GM18868 (cell line): ENCODE measurements around the gene NR3C1.
"Not testable (repeated sequence)": the region's sequence is repeated elsewhere in the genome, so short reads cannot be mapped to it uniquely, and the experiment has no call there.

Experiments
- ATAC-seq: cut with Tn5 transposase; IDR thresholded peaks from one replicate; pipeline ENCODE4 v1.9.1; 2021; ENCODE audit warnings: mild to moderate bottlenecking, moderate library complexity; ENCODE audit not compliant: unreplicated experiment

The NR3C1 gene

GRCh38 chr5:143341807-143342570 lies 61.5 kb downstream of the NR3C1 start:
- ATAC-seq = no peak

- ATAC-seq = no peak
These were observed 62.4 kb downstream of the NR3C1 start for GRCh38 chr5:143340891-143341685.

- ATAC-seq = no peak
These were observed 64.7 kb downstream of the NR3C1 start for GRCh38 chr5:143338658-143339366.

GRCh38 chr5:143337946-143338345 lies 65.5 kb downstream of the NR3C1 start:
- ATAC-seq = no peak

- no peak for ATAC-seq
These were observed 67.0 kb downstream of the NR3C1 start for GRCh38 chr5:143336485-143336884.

GRCh38 chr5:143334903-143335302 lies 68.6 kb downstream of the NR3C1 start:
- ATAC-seq = peak; percentile 51

- not testable (repeated sequence) for ATAC-seq
These were observed 69.1 kb downstream of the NR3C1 start for GRCh38 chr5:143334380-143334779.

GRCh38 chr5:143331956-143332355 lies 71.5 kb downstream of the NR3C1 start:
- no peak for ATAC-seq

- no peak for ATAC-seq
These were observed 73.6 kb downstream of the NR3C1 start for GRCh38 chr5:143329843-143330242.

GRCh38 chr5:143328589-143329220 lies 74.8 kb downstream of the NR3C1 start:
- ATAC-seq = peak; percentile 62

GRCh38 chr5:143325086-143325485 lies 78.4 kb downstream of the NR3C1 start:
- ATAC-seq = not testable (repeated sequence)

GRCh38 chr5:143322931-143323630 lies 80.4 kb downstream of the NR3C1 start:
- ATAC-seq = not testable (repeated sequence)

GRCh38 chr5:143322176-143322575 lies 81.3 kb downstream of the NR3C1 start:
- no peak for ATAC-seq

- no peak for ATAC-seq
These were observed 83.9 kb downstream of the NR3C1 start for GRCh38 chr5:143319437-143320227.

- no peak for ATAC-seq
These were observed 84.7 kb downstream of the NR3C1 start for GRCh38 chr5:143318833-143319232.

GRCh38 chr5:143318270-143318669 lies 85.2 kb downstream of the NR3C1 start:
- no peak for ATAC-seq

- ATAC-seq = no peak
These were observed 86.4 kb downstream of the NR3C1 start for GRCh38 chr5:143316844-143317631.

- ATAC-seq = no peak
These were observed 87.1 kb downstream of the NR3C1 start for GRCh38 chr5:143316337-143316736.

- ATAC-seq = no peak
These were observed 87.6 kb downstream of the NR3C1 start for GRCh38 chr5:143315929-143316328.
